GM23338 (cell line): Measurements from ENCODE around the gene EXOC3L4. TPM values are rescaled to one million over a fixed set of nuclear protein-coding genes. Genes with fewer than 3 reads are reported as not detected.
"Not testable (repeated sequence)": the region's sequence is repeated elsewhere in the genome, so short reads cannot be mapped to it uniquely, and the experiment has no call there.

Experiments used
- ATAC-seq: fragments of 200-7000 bp; cut with Tn5 transposase; 3 replicates; pipeline ENCODE4 v1.9.1; 2020
- DNase-seq: peaks from one replicate; pipeline ENCODE4 v3.0.0-alpha.2; 2015; ENCODE audit warnings: low spot score
- H2AFZ ChIP-seq: fragments of 200-600 bp; sonication (generic); 2 replicates; pipeline ENCODE4 v1.8.0; 2016; ENCODE audit warnings: antibody characterized with exemption, mild to moderate bottlenecking, moderate library complexity
- H3F3A ChIP-seq: fragments of 200-600 bp; sonication (generic); replicated peaks from 2 replicates; pipeline ENCODE4 v1.8.0; 2017; ENCODE audit warnings: antibody characterized with exemption, mixed run types, low read depth
- H3K27ac ChIP-seq: fragments of 200-600 bp; sonication (generic); 2 replicates; pipeline ENCODE4 v1.6.1; 2016; ENCODE audit warnings: low read depth
- H3K27me3 ChIP-seq: fragments of 200-600 bp; sonication (generic); 2 replicates; pipeline ENCODE4 v1.8.0; 2016; ENCODE audit warnings: mild to moderate bottlenecking, mixed run types, moderate library complexity; ENCODE audit not compliant: insufficient read depth
- H3K36me3 ChIP-seq: fragments of 200-600 bp; sonication (generic); 2 replicates; pipeline ENCODE4 v1.8.0; 2016; ENCODE audit warnings: mild to moderate bottlenecking; ENCODE audit not compliant: insufficient read depth
- H3K4me1 ChIP-seq: fragments of 200-600 bp; sonication (generic); 2 replicates; pipeline ENCODE4 v1.8.0; 2016; ENCODE audit warnings: mild to moderate bottlenecking, moderate library complexity; ENCODE audit not compliant: insufficient read depth
- H3K4me2 ChIP-seq: fragments of 200-600 bp; sonication (generic); 2 replicates; pipeline ENCODE4 v1.7.1; 2017; ENCODE audit warnings: mixed run types
- H3K4me3 ChIP-seq: fragments of 200-600 bp; sonication (generic); 2 replicates; pipeline ENCODE4 v1.6.1; 2016; ENCODE audit warnings: mixed run types
- H3K79me2 ChIP-seq: fragments of 200-600 bp; sonication (generic); replicated peaks from 2 replicates; pipeline ENCODE4 v1.8.0; 2017; ENCODE audit warnings: mild to moderate bottlenecking; ENCODE audit not compliant: insufficient read depth
- H3K9me2 ChIP-seq: fragments of 200-600 bp; sonication (generic); 2 replicates; pipeline ENCODE4 v1.8.0; 2017; ENCODE audit not compliant: insufficient read depth
- H4K20me1 ChIP-seq: fragments of 200-600 bp; sonication (generic); replicated peaks from 2 replicates; pipeline ENCODE4 v1.8.0; 2017; ENCODE audit warnings: mild to moderate bottlenecking; ENCODE audit not compliant: insufficient read depth
- H3K27ac Mint-ChIP-seq: 2 replicates; pipeline ENCODE4 v1.8.0; 2020; ENCODE audit warnings: inconsistent platforms, mild to moderate bottlenecking, moderate library complexity, mixed read lengths
- H3K27me3 Mint-ChIP-seq: 3 replicates; pipeline ENCODE4 v1.8.0; 2022; ENCODE audit warnings: low read depth, mild to moderate bottlenecking, moderate library complexity, mixed read lengths, inconsistent platforms; ENCODE audit not compliant: insufficient read depth, poor library complexity
- H3K36me3 Mint-ChIP-seq: 3 replicates; pipeline ENCODE4 v1.8.0; 2021; ENCODE audit warnings: low read depth, mild to moderate bottlenecking, inconsistent platforms, moderate library complexity, mixed read lengths
- H3K4me1 Mint-ChIP-seq: 3 replicates; pipeline ENCODE4 v1.8.0; 2020; ENCODE audit warnings: mild to moderate bottlenecking, inconsistent platforms, mixed read lengths
- H3K4me3 Mint-ChIP-seq: 3 replicates; pipeline ENCODE4 v1.8.0; 2021; ENCODE audit warnings: moderate library complexity, mild to moderate bottlenecking, inconsistent platforms, mixed read lengths
- H3K9me3 Mint-ChIP-seq: 3 replicates; pipeline ENCODE4 v1.8.0; 2020; ENCODE audit warnings: moderate library complexity, mild to moderate bottlenecking, inconsistent platforms, mixed read lengths
- EZH2phosphoT487 ChIP-seq: fragments of 200-600 bp; sonication (generic); IDR thresholded peaks from one replicate; pipeline ENCODE4 v1.8.1; 2018; ENCODE audit warnings: antibody characterized with exemption; ENCODE audit not compliant: unreplicated experiment
- JUNB ChIP-seq: IDR thresholded peaks from one replicate; pipeline ENCODE4 v1.6.1; 2016; ENCODE audit warnings: antibody characterized with exemption; ENCODE audit not compliant: unreplicated experiment
- NANOG ChIP-seq: IDR thresholded peaks from 2 replicates; pipeline ENCODE4 v1.6.1; 2016; ENCODE audit warnings: antibody characterized with exemption, borderline replicate concordance
- POLR2AphosphoS5 ChIP-seq: IDR thresholded peaks from 2 replicates; pipeline ENCODE4 v1.6.1; 2016; ENCODE audit warnings: antibody characterized with exemption, low read depth
- ZNF114 ChIP-seq: fragments of 250-450 bp; sonication (Bioruptor Pico); IDR thresholded peaks from 2 replicates; pipeline ENCODE4 v1.5.0; 2020; ENCODE audit warnings: mild to moderate bottlenecking, moderate library complexity
- polyA plus RNA-seq: library from polyadenylated mRNA; unstranded; fragments of >200 nt; fragmentation: Nextera tagmentation; extraction: Ambion mirVana; gene quantifications from 2 replicates; pipeline ENCODE4 v1.2.1, GENCODE V29; 2016
- total RNA-seq: library from RNA; depleted of rRNA; stranded (reverse); fragments of >200 nt; shearing (Covaris generic); gene quantifications from 2 replicates; pipeline ENCODE4 v1.2.3, GENCODE V29; 2014

The EXOC3L4 gene
- total and polyA plus RNA-seq, 2 experiments from 2014 or later, result not detected

DNA sequence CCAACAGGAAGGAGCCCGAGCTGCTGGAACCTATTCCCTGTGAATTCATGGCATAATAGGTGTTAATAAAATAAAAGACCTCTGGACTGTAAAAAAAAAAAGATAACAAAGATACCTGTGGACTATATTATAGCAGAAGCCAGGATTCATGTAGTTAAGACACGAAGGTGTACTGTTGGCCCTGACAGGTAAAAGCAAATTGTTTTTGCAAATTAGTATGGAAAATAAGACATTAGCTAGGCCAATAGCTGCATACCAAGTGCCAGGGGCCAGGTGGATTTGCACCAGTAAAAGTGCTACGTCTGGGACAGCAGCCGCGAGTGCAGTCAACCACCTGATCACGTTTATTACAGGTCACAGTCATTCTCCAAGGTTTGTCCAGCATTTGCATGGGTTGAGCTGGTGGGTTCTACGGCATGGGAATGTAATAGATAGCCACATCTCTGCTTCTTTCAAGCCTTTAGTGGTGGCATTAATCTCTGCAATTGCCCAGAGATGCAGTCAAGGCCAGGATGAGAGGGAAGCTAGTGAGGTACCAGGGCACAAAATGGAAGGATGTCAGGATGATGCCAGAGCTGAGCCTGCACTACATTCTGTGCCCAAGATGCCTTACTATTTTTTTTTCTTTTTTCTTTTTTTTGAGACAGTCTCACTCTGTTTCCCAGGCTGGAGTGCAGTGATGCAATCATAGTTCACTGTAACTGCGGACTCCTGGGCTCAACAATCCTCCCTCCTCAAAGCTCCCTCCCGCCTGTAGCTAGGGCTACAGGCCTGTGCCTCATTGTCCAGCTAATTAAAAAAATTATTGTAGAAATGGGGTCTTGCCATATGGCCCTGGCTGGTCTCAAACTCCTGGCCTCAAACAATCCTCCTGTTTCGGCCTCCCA lies 55.1 kb downstream of the EXOC3L4 start:
- Histone ChIP-seq H3K4me3 (no peak overlapping the region), H2AFZ (no peak overlapping the region), H3K9me2 (no peaks in the 10 kb centered on the region), H3K36me3 (no peaks in the 10 kb centered on the region), H4K20me1 (no peaks in the 10 kb centered on the region), H3F3A (no peaks in the 10 kb centered on the region), H3K27me3 (no peaks in the 10 kb centered on the region), H3K27ac (no peak overlapping the region), H3K79me2 (no peaks in the 10 kb centered on the region), H3K4me1 (no peaks in the 10 kb centered on the region), H3K4me2 (no peak overlapping the region)
- Mint-ChIP-seq H3K27ac (no peak overlapping the region), H3K36me3 (no peaks in the 10 kb centered on the region), H3K9me3 (no peaks in the 10 kb centered on the region), H3K27me3 (no peaks in the 10 kb centered on the region), H3K4me1 (no peaks in the 10 kb centered on the region), H3K4me3 (no peak overlapping the region)
- ATAC-seq (no peak), DNase-seq (no peak)
- TF ChIP-seq ZNF114, result no peak

DNA sequence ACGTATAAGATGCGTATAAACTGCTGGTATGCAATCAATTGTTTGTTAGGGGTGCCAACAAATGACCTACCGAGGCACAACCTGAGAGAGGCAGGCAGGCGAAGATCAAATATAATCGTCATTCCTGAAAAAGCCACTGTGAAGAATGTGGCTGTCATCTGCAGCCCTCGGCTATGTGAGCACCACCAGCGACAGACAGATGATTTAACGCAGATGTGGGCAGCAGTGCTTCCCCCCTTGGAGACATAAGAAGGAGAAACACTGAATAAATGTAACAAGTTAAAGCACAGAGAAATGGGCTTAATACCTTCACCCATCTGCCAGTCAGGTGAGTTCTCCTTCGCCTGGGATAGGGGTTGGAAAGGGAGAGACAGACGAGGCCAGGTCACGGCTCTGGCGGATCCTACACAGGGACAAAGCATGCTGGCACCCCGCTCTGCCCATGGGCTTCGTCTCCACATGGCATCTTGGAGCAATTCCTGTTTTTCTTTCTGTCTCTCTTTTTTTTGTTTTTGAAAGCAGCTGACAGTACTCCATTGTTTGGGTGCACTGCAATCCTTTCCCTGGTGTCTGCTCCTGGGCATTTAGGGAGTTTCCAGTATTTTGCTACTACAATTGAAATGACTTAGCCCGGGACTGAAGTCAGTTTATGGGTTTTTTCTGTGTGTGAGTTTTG lies 56.9 kb downstream of the EXOC3L4 start:
- no peaks in the 10 kb centered on the region for H3K4me1 ChIP-seq
- H4K20me1 ChIP-seq, result no peaks in the 10 kb centered on the region
- no peaks in the 10 kb centered on the region for H3K36me3 ChIP-seq
- H3F3A ChIP-seq, result no peaks in the 10 kb centered on the region
- no peak overlapping the region for H3K4me3 ChIP-seq
- H3K27ac ChIP-seq, result no peak overlapping the region
- no peak overlapping the region for H3K4me2 ChIP-seq
- H2AFZ ChIP-seq, result no peak overlapping the region
- Mint-ChIP-seq H3K27me3 (no peaks in the 10 kb centered on the region), H3K9me3 (no peaks in the 10 kb centered on the region), H3K27ac (no peak overlapping the region), H3K4me3 (no peak overlapping the region), H3K4me1 (no peaks in the 10 kb centered on the region), H3K36me3 (no peaks in the 10 kb centered on the region)
- no peaks in the 10 kb centered on the region for H3K9me2 ChIP-seq
- DNase-seq, result no peak
- H3K79me2 ChIP-seq, result no peaks in the 10 kb centered on the region
- ATAC-seq, result peak; percentile 32; the same call in 1 of the 3 replicates
- TF ChIP-seq ZNF114, result no peak
- no peak for TF ChIP-seq EZH2phosphoT487
- TF ChIP-seq JUNB, result no peak
- no peaks in the 10 kb centered on the region for H3K27me3 ChIP-seq

DNA sequence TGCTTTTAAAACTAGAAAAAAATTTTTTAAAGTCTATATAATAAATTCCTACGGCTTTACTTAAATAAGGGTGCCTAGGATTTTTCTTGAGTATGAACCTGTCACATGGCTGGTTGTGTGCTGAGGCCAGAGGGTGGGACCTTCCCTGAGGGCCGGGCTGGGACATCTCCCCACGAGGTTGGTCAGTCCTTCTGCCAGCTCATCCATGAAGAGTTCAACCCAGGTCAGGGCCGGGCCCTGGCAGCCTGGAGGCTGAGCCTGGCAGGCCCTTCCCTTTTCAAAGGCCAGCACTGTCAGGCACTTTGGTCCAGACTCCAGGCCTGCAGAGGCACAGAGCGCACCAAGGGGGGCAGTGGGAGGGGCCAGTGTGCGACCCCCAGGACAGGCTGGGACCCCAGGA lies 60.5 kb downstream of the EXOC3L4 start:
- H3K27ac Mint-ChIP-seq, result no peak overlapping the region
- no peaks in the 10 kb centered on the region for H3K36me3 Mint-ChIP-seq

DNA sequence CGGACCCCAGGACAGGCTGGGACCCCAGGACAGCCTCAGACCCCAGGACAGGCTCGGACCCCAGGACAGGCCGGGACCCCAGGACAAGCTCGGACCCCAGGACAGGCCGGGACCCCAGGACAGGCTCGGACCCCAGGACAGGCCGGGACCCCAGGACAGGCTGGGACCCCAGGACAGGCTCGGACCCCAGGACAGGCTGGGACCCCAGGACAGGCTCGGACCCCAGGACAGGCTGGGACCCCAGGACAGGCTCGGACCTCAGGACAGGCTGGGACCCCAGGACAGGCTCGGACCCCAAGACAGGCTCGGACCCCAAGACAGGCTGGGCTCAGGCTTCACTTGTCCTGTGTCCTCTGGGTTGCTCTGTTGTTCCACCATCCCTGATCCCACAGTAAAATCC lies 60.9 kb downstream of the EXOC3L4 start:
- not testable (repeated sequence) for H3K4me3 ChIP-seq, DNase-seq, H3K4me1 Mint-ChIP-seq, H3K9me3 Mint-ChIP-seq, H3K27ac Mint-ChIP-seq, H3K27ac ChIP-seq, H2AFZ ChIP-seq, H3K9me2 ChIP-seq, H3K36me3 Mint-ChIP-seq, H3K4me2 ChIP-seq, H3K4me3 Mint-ChIP-seq, H3K36me3 ChIP-seq, H3K27me3 Mint-ChIP-seq, H3K79me2 ChIP-seq, ATAC-seq, H3F3A ChIP-seq, H3K27me3 ChIP-seq, H4K20me1 ChIP-seq, H3K4me1 ChIP-seq

More for the DNA sequence above, 60.5 kb downstream of the EXOC3L4 start:
- TF ChIP-seq NANOG, result no peak
- TF ChIP-seq POLR2AphosphoS5, result no peak
- Histone ChIP-seq H4K20me1 (no peaks in the 10 kb centered on the region), H3K4me2 (no peak overlapping the region), H3K9me2 (no peaks in the 10 kb centered on the region), H2AFZ (no peak overlapping the region), H3K4me3 (no peak overlapping the region), H3K4me1 (no peaks in the 10 kb centered on the region), H3K27me3 (no peaks in the 10 kb centered on the region), H3K36me3 (no peaks in the 10 kb centered on the region), H3K79me2 (no peaks in the 10 kb centered on the region), H3F3A (no peaks in the 10 kb centered on the region), H3K27ac (no peak overlapping the region)
- ATAC-seq, result no peak
- no peak for DNase-seq
- H3K27me3 Mint-ChIP-seq, result peaks cover 6% of the 10 kb centered on the region
- no peak overlapping the region for H3K4me3 Mint-ChIP-seq
- no peaks in the 10 kb centered on the region for H3K9me3 Mint-ChIP-seq
- peaks cover 3% of the 10 kb centered on the region; the same call in 2 of the 3 replicates for H3K4me1 Mint-ChIP-seq
